Measurements from ENCODE around the gene MAPK12. TPM values are rescaled to one million over a fixed set of nuclear protein-coding genes. Genes with fewer than 3 reads are reported as not detected.

The MAPK12 gene
- total and polyA plus RNA-seq, 2 experiments from 2014 or later: 12.5 to 33.8 TPM

DNA sequence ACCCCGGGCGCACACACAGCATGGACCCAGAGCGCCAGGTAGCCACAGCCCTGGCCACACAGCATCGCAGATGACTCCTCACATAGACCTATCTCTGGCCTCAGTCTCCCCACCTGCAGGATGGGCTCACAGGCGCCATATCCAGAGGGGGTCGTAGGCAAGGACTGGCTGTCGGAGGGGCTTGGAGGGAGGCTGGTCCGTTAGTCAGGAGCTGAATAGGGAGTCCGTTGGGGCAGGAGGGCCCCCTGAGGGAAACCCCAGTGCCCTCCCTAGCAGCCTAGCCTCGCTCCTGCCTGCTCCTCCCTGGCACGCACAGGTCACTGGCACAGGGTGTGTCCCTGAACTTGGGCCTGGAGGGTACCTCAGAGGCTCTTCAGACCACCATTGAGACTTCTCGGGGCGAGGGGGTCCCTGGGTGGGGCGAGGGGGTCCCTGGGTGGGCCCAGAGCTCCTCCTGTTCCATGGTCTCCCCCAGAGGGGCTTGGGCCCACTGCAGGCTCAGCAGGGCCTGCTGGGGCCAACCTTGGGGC lies 44.0 kb upstream of the MAPK12 start:
- H3K4me2 ChIP-seq: peak overlapping the region; percentile 98
- peak overlapping the region; percentile 98 for H3K27ac ChIP-seq
- no peaks in the 10 kb centered on the region for H3K27me3 ChIP-seq
- TF ChIP-seq, protein P1, sequence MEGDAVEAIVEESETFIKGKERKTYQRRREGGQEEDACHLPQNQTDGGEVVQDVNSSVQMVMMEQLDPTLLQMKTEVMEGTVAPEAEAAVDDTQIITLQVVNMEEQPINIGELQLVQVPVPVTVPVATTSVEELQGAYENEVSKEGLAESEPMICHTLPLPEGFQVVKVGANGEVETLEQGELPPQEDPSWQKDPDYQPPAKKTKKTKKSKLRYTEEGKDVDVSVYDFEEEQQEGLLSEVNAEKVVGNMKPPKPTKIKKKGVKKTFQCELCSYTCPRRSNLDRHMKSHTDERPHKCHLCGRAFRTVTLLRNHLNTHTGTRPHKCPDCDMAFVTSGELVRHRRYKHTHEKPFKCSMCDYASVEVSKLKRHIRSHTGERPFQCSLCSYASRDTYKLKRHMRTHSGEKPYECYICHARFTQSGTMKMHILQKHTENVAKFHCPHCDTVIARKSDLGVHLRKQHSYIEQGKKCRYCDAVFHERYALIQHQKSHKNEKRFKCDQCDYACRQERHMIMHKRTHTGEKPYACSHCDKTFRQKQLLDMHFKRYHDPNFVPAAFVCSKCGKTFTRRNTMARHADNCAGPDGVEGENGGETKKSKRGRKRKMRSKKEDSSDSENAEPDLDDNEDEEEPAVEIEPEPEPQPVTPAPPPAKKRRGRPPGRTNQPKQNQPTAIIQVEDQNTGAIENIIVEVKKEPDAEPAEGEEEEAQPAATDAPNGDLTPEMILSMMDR (IDR thresholded peaks at IDR 0.05; ENCODE audit: poor library complexity): no peak
- no peak for TF ChIP-seq EZH2 (IDR thresholded peaks at IDR 0.05; ENCODE audit: borderline replicate concordance)
- no peak for TF ChIP-seq EZH2phosphoT487 (IDR thresholded peaks at IDR 0.05; ENCODE audit: low read depth, severe bottlenecking, unreplicated experiment)
- H3K4me3 ChIP-seq: peak overlapping the region; percentile 12
- H3K36me3 ChIP-seq (replicated peaks; ENCODE audit: insufficient read depth, low read depth): no peaks in the 10 kb centered on the region
- no peak overlapping the region for H2AFZ ChIP-seq
- no peaks in the 10 kb centered on the region for H3K9me2 ChIP-seq (replicated peaks; ENCODE audit: insufficient read depth)
- peaks cover 66% of the 10 kb centered on the region for H3K4me1 ChIP-seq (ENCODE audit: insufficient read depth)
- H4K20me1 ChIP-seq (ENCODE audit: insufficient read depth, poor library complexity, severe bottlenecking): peaks cover 37% of the 10 kb centered on the region
- peaks cover 65% of the 10 kb centered on the region for H3K79me2 ChIP-seq
- no peak for DNase-seq (ENCODE audit: low spot score)
- no peaks in the 10 kb centered on the region for H3K9me3 ChIP-seq (ENCODE audit: low read depth)
- 81% methylated on average over 14 of the region's 14 CpGs for WGBS (ENCODE audit: low lambda C conversion rate, missing lambda C conversion rate)

DNA sequence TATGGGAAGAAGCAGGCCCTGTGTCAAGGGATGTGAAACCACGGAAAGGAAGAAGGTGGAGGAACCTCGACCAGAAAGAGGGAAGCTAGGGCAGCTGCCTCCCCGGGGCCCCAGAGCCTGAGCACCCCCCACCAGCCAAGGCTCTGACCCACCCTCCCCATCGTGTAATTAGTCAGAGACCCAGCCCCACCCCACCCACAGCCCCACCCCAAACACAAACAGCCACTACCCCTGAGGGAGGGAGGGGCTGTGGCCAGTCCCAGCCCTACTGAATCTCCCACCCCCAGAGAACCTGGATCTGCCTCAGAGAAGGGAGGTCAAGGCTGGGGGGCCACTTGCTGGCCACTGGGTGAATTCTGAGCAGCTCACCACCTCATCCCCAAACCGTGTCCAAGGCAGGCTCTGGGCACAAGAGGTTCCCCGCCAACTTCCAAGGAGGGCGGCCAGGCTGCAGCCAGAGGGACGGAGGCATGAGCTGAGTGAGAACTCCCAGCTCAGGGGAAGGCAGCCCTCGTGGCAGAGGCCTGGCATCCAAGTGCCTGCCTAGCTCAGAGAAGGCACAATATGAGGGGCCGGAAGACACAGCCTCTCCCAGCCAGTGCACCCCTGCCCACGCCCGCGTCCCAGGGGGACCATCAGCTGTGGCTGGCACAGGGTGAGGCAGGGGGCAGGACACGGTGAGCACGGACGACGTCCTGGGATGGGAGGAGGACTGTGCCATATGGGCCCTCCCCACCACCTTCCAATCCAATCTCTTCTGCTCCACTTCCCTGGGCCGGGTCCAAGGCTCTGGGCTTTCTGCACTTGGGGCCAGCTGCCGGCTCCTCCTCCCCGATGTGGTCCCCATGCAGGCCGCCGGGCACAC lies 43.3 kb upstream of the MAPK12 start:
- H3K4me1 ChIP-seq (ENCODE audit: insufficient read depth): peaks cover 73% of the 10 kb centered on the region

DNA sequence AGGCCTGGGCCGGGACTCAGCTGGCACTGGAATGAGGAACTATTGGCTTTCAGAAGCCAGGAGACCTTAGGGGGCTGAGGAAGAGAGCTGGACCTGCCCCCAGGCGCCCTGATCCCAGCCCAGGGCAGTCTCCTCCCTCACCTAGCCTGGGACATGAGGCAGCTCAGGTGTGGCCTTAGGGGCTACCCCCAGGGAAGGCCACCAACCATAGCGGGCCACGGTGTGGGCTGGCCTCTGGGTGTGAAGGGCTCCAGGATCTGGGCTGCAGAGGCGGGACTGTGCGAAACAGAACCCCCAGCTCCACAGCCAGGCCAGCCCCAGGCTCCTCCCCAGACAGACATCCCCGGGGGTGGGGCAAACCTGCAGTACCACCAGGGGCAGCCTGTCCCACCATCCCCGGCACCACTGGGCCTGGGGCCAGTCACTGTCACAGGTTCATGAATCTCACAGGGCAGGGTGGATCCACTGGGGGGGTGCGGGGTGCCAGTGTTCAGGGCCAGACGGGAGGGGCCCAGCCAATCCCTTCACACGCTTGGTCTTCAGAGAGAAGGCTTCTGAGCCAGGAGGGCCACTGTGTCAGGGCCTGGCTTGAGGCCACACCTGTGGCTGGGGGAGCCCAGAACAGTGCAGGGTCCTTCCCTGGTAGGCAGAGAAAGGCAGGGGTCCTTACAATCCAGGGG lies 42.5 kb upstream of the MAPK12 start:
- peaks cover 80% of the 10 kb centered on the region for H3K79me2 ChIP-seq
- H3K9me2 ChIP-seq (replicated peaks; ENCODE audit: insufficient read depth): no peaks in the 10 kb centered on the region
- H3K4me1 ChIP-seq (ENCODE audit: insufficient read depth): peaks cover 79% of the 10 kb centered on the region
- H3K36me3 ChIP-seq (replicated peaks; ENCODE audit: insufficient read depth, low read depth): no peaks in the 10 kb centered on the region
- 59% methylated on average over 11 of the region's 11 CpGs for WGBS (ENCODE audit: low lambda C conversion rate, missing lambda C conversion rate)
- peak overlapping the region; percentile 98 for H3K4me2 ChIP-seq
- H3K4me3 ChIP-seq: no peak overlapping the region
- no peaks in the 10 kb centered on the region for H3K27me3 ChIP-seq
- H2AFZ ChIP-seq: no peak overlapping the region
- DNase-seq (ENCODE audit: low spot score): peak; percentile 83
- H3K9me3 ChIP-seq (ENCODE audit: low read depth): no peaks in the 10 kb centered on the region
- H4K20me1 ChIP-seq (ENCODE audit: insufficient read depth, poor library complexity, severe bottlenecking): peaks cover 52% of the 10 kb centered on the region
- H3K27ac ChIP-seq: peak overlapping the region; percentile 98
- TF ChIP-seq, protein P1 (IDR thresholded peaks at IDR 0.05; ENCODE audit: poor library complexity): peak; percentile 3
- TF ChIP-seq EZH2 (IDR thresholded peaks at IDR 0.05; ENCODE audit: borderline replicate concordance) (no peak), EZH2phosphoT487 (IDR thresholded peaks at IDR 0.05; ENCODE audit: low read depth, severe bottlenecking, unreplicated experiment) (no peak)

More for the DNA sequence above, 43.3 kb upstream of the MAPK12 start:
- Histone ChIP-seq H2AFZ (no peak overlapping the region), H3K27me3 (no peaks in the 10 kb centered on the region), H4K20me1 (ENCODE audit: insufficient read depth, poor library complexity, severe bottlenecking) (peaks cover 44% of the 10 kb centered on the region), H3K9me3 (ENCODE audit: low read depth) (no peaks in the 10 kb centered on the region), H3K4me2 (peak overlapping the region; percentile 98), H3K79me2 (peaks cover 72% of the 10 kb centered on the region), H3K9me2 (replicated peaks; ENCODE audit: insufficient read depth) (no peaks in the 10 kb centered on the region), H3K27ac (peak overlapping the region; percentile 98), H3K36me3 (replicated peaks; ENCODE audit: insufficient read depth, low read depth) (no peaks in the 10 kb centered on the region), H3K4me3 (peak overlapping the region; percentile 12)
- TF ChIP-seq EZH2phosphoT487 (IDR thresholded peaks at IDR 0.05; ENCODE audit: low read depth, severe bottlenecking, unreplicated experiment) (no peak), EZH2 (IDR thresholded peaks at IDR 0.05; ENCODE audit: borderline replicate concordance) (no peak)
- TF ChIP-seq, protein P1 (IDR thresholded peaks at IDR 0.05; ENCODE audit: poor library complexity): no peak
- 78% methylated on average over 21 of the region's 22 CpGs for WGBS (ENCODE audit: low lambda C conversion rate, missing lambda C conversion rate)
- DNase-seq (ENCODE audit: low spot score): peak; percentile 48

All from hepatocyte (in vitro differentiated cells).